Erythroblast (primary cell): ENCODE data around the gene MSI2.

ENCODE experiments used
- DNase-seq, 2 experiments: peaks; one replicate each; lab custom pipeline; 2025; lab: John Stamatoyannopoulos, UW
- GATA1 ChIP-seq: IDR thresholded peaks from 2 replicates; pipeline ENCODE4 v1.6.1; 2011; ENCODE audit warnings: low read depth, mild to moderate bottlenecking, control low read depth, low read length, moderate library complexity
- POLR2A ChIP-seq: IDR thresholded peaks from 2 replicates; pipeline ENCODE4 v1.6.1; 2011; ENCODE audit warnings: mild to moderate bottlenecking, low read length

The MSI2 gene

DNA sequence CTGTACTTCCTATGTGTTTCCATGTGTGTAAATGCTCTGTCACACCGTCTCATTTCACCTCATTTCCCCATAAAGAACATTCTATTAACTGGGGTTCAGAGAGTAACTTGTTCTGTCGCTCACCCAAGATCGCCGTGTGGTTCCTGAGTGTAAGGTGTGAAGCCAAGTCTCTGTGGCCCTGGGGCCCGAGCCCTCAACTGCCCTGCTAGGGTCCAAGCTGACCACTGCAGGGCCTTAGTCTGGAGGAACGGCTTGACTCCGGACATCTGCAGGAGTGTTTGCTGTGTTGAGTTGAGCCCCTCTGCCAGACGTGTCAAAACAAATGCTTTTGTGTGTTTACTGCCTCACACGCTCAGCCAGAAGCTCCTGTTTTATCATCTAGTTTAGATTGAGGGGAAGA is 244.7 kb downstream of the MSI2 start:
- no peak for DNase-seq
- no peak for TF ChIP-seq POLR2A
- TF ChIP-seq GATA1 = no peak

DNA sequence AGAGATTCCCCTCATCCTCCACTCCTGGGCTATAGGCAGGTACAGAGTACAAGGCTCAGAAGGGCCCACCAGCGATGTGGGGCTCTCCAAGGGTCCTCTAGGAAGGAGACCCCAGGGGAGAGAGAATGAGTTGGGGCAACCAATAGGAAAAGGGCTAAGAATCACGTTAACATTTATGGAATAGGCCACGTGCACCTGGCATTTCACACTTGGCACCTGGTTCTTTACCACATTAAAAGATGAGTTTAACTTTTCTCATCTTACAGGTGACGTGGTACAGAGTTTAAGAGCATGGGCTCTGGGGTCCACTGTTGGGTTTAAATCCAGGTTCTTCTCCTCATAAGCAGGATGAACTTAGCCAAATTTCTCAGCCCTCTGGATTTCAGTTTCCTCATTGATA is 245.7 kb downstream of the MSI2 start:
- no peak for TF ChIP-seq GATA1
- no peak for DNase-seq

DNA sequence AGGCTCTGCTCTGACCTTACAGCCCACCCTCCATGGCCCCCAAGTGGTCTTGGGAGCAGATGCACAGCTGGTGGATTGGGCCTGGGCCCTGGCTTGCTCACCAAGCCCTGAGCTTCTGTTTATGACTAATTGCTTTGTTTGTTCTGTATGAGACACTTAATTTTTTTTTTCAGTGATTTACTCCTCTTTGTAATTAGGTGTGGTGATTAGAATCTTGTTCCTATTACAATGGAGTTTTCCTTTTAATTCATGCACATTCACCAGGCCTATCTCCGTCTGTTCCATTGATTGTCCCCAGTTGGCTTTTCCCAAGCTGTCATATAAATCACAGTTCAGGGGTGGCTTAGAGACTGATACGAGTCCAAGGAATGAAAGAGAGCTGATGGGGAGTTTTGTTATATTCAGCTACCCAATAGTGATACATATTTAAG is 246.5 kb downstream of the MSI2 start:
- TF ChIP-seq POLR2A = no peak
- TF ChIP-seq GATA1 = no peak
- no peak for DNase-seq

DNA sequence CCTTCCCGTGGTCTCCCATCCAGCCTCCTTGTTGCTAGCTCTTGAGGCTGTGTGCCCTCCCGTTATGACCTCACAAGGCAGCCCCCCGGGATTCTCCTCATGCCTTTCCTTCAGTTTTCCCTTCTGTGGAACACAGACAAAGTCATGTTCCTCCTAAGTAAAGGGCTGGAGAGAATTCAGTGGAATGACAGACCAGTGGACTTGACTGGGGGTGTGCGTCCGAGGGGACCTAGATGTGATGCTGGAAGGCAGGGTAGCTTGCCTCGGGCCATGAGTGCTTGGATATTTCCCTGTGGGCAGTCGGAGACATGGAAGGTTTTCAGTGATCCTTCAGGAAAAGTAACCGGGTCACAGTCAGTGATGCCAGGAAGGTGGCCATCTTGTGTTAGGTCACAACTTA is 247.9 kb downstream of the MSI2 start:
- TF ChIP-seq POLR2A = no peak
- no peak for TF ChIP-seq GATA1
- DNase-seq = no peak

DNA sequence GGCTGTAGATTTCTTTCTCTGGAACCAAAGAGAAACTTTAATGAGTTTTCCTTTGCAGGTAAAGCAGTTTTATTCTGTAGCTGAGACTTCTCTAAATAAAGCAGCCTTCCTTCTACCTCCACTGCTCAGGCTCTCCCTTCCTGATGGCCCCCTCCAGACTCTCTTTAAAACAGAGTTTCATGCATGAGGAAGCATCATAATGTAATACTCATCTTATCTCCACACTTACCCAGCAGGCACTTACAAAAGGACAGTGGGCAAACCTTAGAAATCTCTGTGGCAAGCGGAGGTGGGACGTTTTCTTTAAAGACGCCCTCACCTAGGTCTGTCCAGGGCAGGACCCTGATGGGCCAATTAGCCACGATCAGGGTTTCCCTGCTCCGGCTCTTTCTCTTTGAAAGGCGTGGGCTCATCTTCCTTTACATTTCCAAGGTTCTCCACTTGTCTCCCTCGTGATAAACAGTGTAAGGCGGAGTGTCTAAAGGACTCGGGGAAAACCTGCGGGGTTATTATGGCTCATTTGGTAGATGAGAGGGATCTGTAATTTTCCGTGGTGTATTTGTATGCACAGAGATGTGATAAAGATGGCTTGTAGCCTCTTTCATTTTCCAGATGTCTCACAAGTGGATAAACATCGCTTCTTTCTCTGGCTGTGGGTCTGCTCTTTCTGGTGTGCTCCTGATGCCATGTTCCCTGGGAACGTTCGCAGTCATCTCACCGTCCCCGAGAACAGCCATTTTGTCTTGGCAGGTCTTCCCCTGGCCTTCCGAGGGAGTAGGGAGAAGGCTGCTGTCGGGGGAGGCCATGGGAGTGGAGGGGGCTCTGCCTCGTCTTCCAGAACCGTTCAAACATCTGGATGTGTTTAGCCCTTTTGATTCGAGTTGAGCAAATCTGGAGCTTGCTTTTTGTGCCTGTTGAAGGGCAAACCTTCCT is 249.8 kb downstream of the MSI2 start:
- DNase-seq = no peak
- TF ChIP-seq GATA1 (no peak), POLR2A (no peak)

DNA sequence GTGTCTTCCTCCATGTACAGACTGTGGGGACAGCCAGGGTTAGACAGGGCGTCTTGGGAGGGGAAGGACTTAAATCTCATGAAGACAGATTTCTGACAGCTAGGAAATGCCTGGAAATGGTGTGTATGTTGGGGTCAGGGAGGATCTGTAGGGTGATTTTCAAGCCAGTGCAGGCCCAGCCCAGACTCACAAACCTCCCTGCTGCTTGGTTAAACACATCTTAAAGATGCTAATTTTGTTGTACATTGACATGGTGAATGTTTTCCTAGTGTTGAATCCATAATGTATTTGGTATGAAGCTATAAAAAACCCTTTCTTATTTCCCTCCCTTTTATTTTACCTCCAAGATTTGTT is 250.4 kb downstream of the MSI2 start:
- DNase-seq = no peak
- TF ChIP-seq GATA1 (no peak), POLR2A (no peak)

DNA sequence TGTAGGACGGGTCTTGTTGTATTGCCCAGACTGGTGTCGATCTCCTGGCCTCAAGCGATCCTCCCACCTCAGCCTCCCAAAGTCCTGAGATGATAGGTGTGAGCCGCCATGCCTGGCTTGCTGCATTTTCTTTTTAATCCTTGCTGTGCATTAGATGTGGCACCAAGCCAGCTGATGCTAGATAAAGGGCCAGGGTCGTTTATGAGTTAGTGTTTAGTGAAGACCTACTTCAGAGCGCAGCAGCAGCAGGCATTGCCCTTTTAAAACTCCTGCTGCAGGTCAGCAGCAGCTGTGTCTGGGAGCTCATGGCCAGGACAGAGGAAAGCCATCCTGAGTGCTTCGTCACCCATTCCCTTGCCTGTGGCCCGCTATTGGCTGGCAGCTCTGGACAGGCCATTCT is 251.5 kb downstream of the MSI2 start:
- no peak for TF ChIP-seq GATA1
- TF ChIP-seq POLR2A = no peak
- no peak for DNase-seq

DNA sequence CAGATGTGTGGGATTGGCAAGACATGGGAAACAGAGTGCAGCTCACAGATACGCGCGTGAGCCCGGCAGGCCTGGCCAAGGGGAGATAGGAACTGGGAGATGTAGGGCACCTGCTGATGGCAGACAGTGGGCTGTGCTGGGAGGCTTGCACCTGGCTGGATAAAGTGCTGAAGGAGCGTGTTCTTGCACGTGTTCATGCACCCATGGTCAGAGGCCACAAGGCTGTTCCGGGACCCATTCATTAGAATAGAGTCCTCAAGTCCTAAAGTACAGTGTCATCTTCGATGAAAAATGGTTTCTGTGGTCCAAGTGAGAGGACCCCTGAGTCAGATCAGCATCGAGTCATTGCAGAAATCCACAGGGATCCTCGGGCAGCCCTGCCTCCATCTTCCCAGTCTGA is 252.3 kb downstream of the MSI2 start:
- TF ChIP-seq POLR2A = no peak
- TF ChIP-seq GATA1 = no peak
- no peak for DNase-seq

DNA sequence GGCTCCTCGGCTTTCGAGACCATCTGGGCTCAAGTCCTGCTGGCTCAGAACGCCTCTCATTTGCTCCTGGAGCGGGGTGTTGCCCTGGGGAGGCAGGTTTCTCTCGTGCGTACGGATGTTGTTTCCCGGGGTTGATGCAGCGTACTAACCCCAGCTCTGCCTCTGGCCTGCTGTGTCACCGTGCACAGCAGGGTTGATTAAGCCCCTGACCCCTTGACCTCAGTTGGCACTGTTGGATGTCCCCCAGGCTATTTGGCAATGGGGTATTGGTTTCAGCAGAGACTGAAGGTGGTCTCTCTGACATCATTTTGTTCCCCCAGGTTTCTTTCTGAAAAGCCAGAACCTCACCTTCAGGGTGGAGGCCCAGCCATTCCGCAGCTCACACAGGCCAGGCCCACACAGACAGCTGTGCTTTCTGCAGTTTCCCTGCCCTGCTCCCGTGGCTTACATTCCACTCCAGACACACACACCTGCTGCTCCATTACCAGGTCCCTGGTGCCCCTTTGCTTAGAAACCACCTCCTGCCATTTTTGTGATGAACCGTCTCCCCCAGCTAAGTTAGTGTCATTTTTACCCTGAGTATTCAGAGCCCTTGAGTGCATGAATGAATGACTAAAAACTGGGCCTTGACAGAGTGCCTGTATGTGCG is 255.3 kb downstream of the MSI2 start:
- no peak for DNase-seq
- TF ChIP-seq GATA1 = no peak
- no peak for TF ChIP-seq POLR2A

DNA sequence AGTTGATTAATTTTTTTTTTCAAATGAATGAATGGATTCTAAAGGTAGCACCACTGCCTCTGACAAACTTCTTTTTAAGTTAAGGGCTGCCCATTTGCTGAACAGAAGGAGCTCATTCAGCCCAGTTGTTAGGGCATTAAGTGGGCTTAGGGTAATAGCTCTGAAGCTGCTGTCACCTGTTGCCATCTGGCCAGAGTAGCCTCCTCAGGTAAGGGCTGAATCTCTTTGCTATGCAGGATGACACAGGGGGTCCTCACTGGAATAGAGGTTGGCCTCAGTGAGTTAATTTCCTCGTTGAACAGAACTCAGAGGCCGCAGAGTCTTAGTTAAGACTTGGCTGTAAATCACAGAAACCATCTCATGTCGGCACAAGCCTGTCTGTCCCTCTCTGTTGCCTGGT is 255.9 kb downstream of the MSI2 start:
- DNase-seq = no peak
- no peak for TF ChIP-seq GATA1
- TF ChIP-seq POLR2A = no peak

DNA sequence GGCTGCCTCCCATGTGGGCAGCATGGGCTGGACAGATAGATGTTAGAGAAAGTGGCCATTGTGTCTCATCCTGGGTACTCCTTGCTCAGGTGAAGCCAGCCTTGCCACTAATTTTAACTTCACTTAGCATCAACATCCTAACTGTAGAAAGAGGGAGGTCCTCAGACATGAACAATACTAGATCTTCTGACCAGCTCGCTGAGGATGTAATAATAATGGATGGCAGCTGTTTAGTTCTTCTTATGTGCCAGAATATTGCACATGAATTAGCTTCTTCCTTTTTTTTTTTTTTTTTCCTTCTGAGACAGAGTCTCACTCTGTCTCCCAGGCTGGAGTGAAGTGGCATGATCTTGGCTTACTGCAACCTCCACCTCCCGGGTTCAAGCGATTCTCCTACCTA is 256.4 kb downstream of the MSI2 start:
- DNase-seq = no peak
- no peak for TF ChIP-seq GATA1
- TF ChIP-seq POLR2A = no peak

DNA sequence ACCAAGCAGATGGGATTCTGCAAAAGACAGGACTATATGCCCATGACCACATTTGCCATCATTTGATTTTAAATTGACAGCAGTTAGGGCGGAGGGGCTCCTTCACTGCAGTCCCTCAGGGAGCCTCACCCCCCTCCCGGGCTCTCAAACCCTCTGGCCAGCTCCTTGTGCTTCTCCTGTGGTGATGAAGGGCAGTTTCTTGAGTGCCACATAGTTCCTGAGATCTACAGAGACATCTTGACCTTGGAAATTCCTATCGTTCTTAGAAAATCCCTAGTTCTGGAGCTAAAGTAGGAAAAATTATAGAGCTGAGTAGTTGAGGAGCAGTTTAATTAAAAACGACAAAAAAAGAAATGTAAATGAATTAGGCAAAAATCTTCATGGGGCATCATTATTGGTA is 257.2 kb downstream of the MSI2 start:
- no peak for DNase-seq
- no peak for TF ChIP-seq POLR2A
- no peak for TF ChIP-seq GATA1

DNA sequence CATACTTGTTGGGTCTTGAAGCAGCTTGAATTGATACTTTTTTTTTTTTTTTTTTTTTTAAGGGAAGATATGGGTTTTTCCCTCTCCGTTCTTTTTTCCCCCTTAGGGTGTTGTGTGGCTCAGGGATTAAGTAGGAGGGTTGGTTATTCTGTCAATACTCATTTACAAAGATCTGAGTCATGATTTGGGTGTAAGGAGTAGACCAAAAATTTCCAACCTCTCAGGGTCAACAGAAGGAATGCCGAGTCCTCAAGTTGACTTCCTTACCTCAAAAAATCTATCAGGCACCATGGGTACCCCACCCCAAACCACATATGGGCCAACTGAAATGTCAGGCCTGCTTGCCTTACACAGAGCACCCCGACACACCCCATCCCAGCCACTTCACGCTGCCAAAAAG is 258.3 kb downstream of the MSI2 start:
- TF ChIP-seq POLR2A (no peak), GATA1 (no peak)
- DNase-seq = no peak

DNA sequence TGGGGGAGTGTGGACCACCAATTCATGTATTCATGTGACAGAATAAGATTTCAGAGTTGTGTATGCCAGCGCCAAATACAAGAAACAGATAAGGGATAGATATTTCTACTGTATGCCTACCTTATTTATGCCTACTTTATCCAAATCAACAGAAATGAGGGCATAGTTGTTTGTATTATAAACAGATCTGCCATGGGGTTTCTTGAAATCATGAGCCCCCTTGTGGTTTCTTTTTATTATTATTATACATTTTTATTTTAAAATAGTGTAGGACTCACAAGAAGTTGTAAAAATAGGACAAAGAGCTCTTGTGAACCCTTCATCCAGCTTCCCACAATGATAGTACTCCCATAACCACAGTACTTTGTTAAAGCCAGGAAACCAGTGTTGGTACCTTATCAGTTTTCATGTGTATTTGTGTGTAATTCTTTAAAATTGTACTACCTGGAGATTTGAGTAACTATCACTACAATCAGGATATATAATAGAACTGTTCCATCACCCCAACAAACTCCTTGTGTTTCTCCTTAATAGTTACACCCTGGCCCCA is 259.4 kb downstream of the MSI2 start:
- no peak for DNase-seq

More for the DNA sequence above, 259.4 kb downstream of the MSI2 start:
- TF ChIP-seq POLR2A (no peak), GATA1 (no peak)
